Stimulated activated CD4-positive, alpha-beta T cell treated with anti-CD3 and anti-CD28 coated beads, Interleukin-2, amount 100 ng/mL, for 4 hours (primary cell): ENCODE results near the gene RARRES1.
"Not testable (repeated sequence)": the region's sequence is repeated elsewhere in the genome, so short reads cannot be mapped to it uniquely, and the experiment has no call there.

Experiments used
- DNase-seq: peaks from one replicate; pipeline ENCODE4 v3.0.0-alpha.2; 2020; ENCODE audit warnings: low read depth

Gene RARRES1

GRCh38 chr3:158733656-158734055 is 1.4 kb upstream of the RARRES1 start:
- no peak for DNase-seq

GRCh38 chr3:158732856-158733200 is 571 bp upstream of the RARRES1 start:
- no peak for DNase-seq

- no peak for DNase-seq
Measured at GRCh38 chr3:158731486-158731885, 771 bp downstream of the RARRES1 start.

- no peak for DNase-seq
Measured at GRCh38 chr3:158728851-158729250, 3.4 kb downstream of the RARRES1 start.

GRCh38 chr3:158728061-158728377 is 4.2 kb downstream of the RARRES1 start:
- DNase-seq = no peak

- peak; percentile 28 for DNase-seq
Measured at GRCh38 chr3:158727206-158728060, 4.8 kb downstream of the RARRES1 start.

GRCh38 chr3:158725348-158726011 is 6.8 kb downstream of the RARRES1 start:
- DNase-seq = no peak

GRCh38 chr3:158723991-158724390 is 8.3 kb downstream of the RARRES1 start:
- DNase-seq = no peak

- no peak for DNase-seq
Measured at GRCh38 chr3:158722108-158722507, 10.1 kb downstream of the RARRES1 start.

GRCh38 chr3:158718490-158719170 is 13.6 kb downstream of the RARRES1 start:
- DNase-seq = no peak

GRCh38 chr3:158717576-158717975 is 14.7 kb downstream of the RARRES1 start:
- no peak for DNase-seq

GRCh38 chr3:158713094-158713499 is 19.2 kb downstream of the RARRES1 start:
- DNase-seq = no peak

GRCh38 chr3:158712443-158712842 is 19.8 kb downstream of the RARRES1 start:
- no peak for DNase-seq

GRCh38 chr3:158711886-158712285 is 20.4 kb downstream of the RARRES1 start:
- no peak for DNase-seq

GRCh38 chr3:158710601-158711000 is 21.7 kb downstream of the RARRES1 start:
- DNase-seq = no peak

GRCh38 chr3:158709666-158710083 is 22.6 kb downstream of the RARRES1 start:
- DNase-seq = no peak

GRCh38 chr3:158703566-158703965 is 28.7 kb downstream of the RARRES1 start:
- no peak for DNase-seq

- DNase-seq = no peak
Measured at GRCh38 chr3:158702815-158703481, 29.3 kb downstream of the RARRES1 start.

GRCh38 chr3:158701420-158702065 is 30.7 kb downstream of the RARRES1 start:
- no peak for DNase-seq

- no peak for DNase-seq
Measured at GRCh38 chr3:158700559-158700958, 31.7 kb downstream of the RARRES1 start.

- DNase-seq = no peak
Measured at GRCh38 chr3:158696618-158697017, 35.6 kb downstream of the RARRES1 start.

- not testable (repeated sequence) for DNase-seq
Measured at GRCh38 chr3:158693866-158694456, 38.3 kb downstream of the RARRES1 start.
